HEK293 (cell line): Measurements from ENCODE around the gene TOM1.

ENCODE experiments used
- CTCF ChIA-PET: fragments of 350-600 bp; formaldehyde crosslinking; extraction: SDS; loops from one replicate; lab custom pipeline; 2021; ENCODE audit warnings: antibody characterized with exemption; lab: Yijun Ruan, JAX
- POLR2A ChIA-PET: fragments of 300-600 bp; formaldehyde crosslinking; extraction: SDS; loops from one replicate; lab custom pipeline; 2020; ENCODE audit warnings: antibody characterized with exemption, inconsistent platforms; lab: Yijun Ruan, JAX
- H3K27ac ChIP-seq: fragments of 200-500 bp; sonication (Bioruptor generic); 2 replicates; pipeline ENCODE4 v1.5.1; 2014; ENCODE audit warnings: low read depth, low read length, control low read depth, inconsistent platforms; ENCODE audit errors: extremely low read depth
- H3K36me3 ChIP-seq, 2 experiments: fragments of 200-500 bp in 1 of 2; sonication (Bioruptor generic) in 1 of 2; 1 replicate in 1 of 2; 2 replicates in 1 of 2; pipeline ENCODE4 v1.5.1; 2014 to 2017; ENCODE audit warnings: inconsistent platforms in 2 of 2, low read length in 2 of 2; ENCODE audit not compliant: control insufficient read depth in 2 of 2, insufficient read depth in 1 of 2
- H3K4me1 ChIP-seq: fragments of 200-500 bp; sonication (Bioruptor generic); 2 replicates; pipeline ENCODE4 v1.5.1; 2014; ENCODE audit warnings: mild to moderate bottlenecking, low read length, inconsistent platforms; ENCODE audit not compliant: control insufficient read depth, insufficient read depth
- H3K4me3 ChIP-seq: 2 replicates; pipeline ENCODE4 v1.5.1; 2011; ENCODE audit warnings: low read depth, mild to moderate bottlenecking, control low read depth, low read length, moderate library complexity
- H3K9me3 ChIP-seq: fragments of 200-500 bp; sonication (Bioruptor generic); 2 replicates; pipeline ENCODE4 v1.5.1; 2014; ENCODE audit warnings: low read depth, low read length, inconsistent platforms; ENCODE audit not compliant: control insufficient read depth, insufficient read depth
- ELK4 ChIP-seq: IDR thresholded peaks from 2 replicates; pipeline ENCODE4 v1.6.1; 2011; ENCODE audit warnings: mild to moderate bottlenecking, low read depth, low read length, borderline replicate concordance
- HOXA7 ChIP-seq: sonication (generic); formaldehyde crosslinking; IDR thresholded peaks from 2 replicates; pipeline ENCODE4 v1.8.1; 2022; ENCODE audit warnings: missing genetic modification reagents, borderline replicate concordance
- MEIS1 ChIP-seq: sonication (generic); formaldehyde crosslinking; IDR thresholded peaks from 2 replicates; pipeline ENCODE4 v1.8.1; 2022; ENCODE audit warnings: missing genetic modification reagents, mild to moderate bottlenecking, borderline replicate concordance
- MZF1 ChIP-seq: fragments of 450-650 bp; formaldehyde crosslinking; IDR thresholded peaks from 2 replicates; pipeline ENCODE4 v1.5.1; 2017; ENCODE audit warnings: missing biosample characterization, missing genetic modification characterization, borderline replicate concordance
- PRDM2 ChIP-seq: fragments of 450-650 bp; formaldehyde crosslinking; IDR thresholded peaks from 2 replicates; pipeline ENCODE4 v1.5.1; 2016; ENCODE audit warnings: missing biosample characterization, missing genetic modification characterization, borderline replicate concordance
- SALL2 ChIP-seq: fragments of 450-650 bp; formaldehyde crosslinking; IDR thresholded peaks from 2 replicates; pipeline ENCODE4 v1.5.0; 2017; ENCODE audit warnings: missing biosample characterization, mild to moderate bottlenecking, missing genetic modification characterization, borderline replicate concordance
- SP2 ChIP-seq: fragments of 450-650 bp; formaldehyde crosslinking; IDR thresholded peaks from 2 replicates; pipeline ENCODE4 v1.5.1; 2016; ENCODE audit warnings: missing biosample characterization, missing genetic modification characterization
- ZBTB10 ChIP-seq: fragments of 450-650 bp; formaldehyde crosslinking; IDR thresholded peaks from 2 replicates; pipeline ENCODE4 v1.5.1; 2016; ENCODE audit warnings: missing biosample characterization, missing genetic modification characterization
- ZBTB6 ChIP-seq: fragments of 450-650 bp; formaldehyde crosslinking; IDR thresholded peaks from 2 replicates; pipeline ENCODE4 v1.5.1; 2017; ENCODE audit warnings: missing biosample characterization, missing genetic modification characterization
- ZBTB8A ChIP-seq: fragments of 450-650 bp; formaldehyde crosslinking; IDR thresholded peaks from 2 replicates; pipeline ENCODE4 v1.5.1; 2016; ENCODE audit warnings: missing biosample characterization, missing genetic modification characterization
- ZNF280D ChIP-seq: fragments of 450-650 bp; formaldehyde crosslinking; IDR thresholded peaks from 2 replicates; pipeline ENCODE4 v1.5.1; 2016; ENCODE audit warnings: missing biosample characterization, missing genetic modification characterization
- ZNF292 ChIP-seq: fragments of 450-650 bp; formaldehyde crosslinking; IDR thresholded peaks from 2 replicates; pipeline ENCODE4 v1.5.1; 2016; ENCODE audit warnings: low read depth, missing biosample characterization, missing genetic modification characterization, borderline replicate concordance
- ZNF529 ChIP-seq: fragments of 450-650 bp; formaldehyde crosslinking; IDR thresholded peaks from 2 replicates; pipeline ENCODE4 v1.5.1; 2017; ENCODE audit warnings: missing genetic modification characterization, missing biosample characterization; ENCODE audit not compliant: insufficient replicate concordance
- ZNF530 ChIP-seq: fragments of 450-650 bp; formaldehyde crosslinking; IDR thresholded peaks from 2 replicates; pipeline ENCODE4 v1.5.1; 2016; ENCODE audit warnings: low read depth, missing biosample characterization, missing genetic modification characterization
- ZNF654 ChIP-seq: fragments of 450-650 bp; formaldehyde crosslinking; IDR thresholded peaks from 2 replicates; pipeline ENCODE4 v1.5.1; 2016; ENCODE audit warnings: low read depth, missing biosample characterization, missing genetic modification characterization
- ZNF660 ChIP-seq: fragments of 450-650 bp; IDR thresholded peaks from 2 replicates; pipeline ENCODE4 v1.5.1; 2018; ENCODE audit warnings: missing biosample characterization, mild to moderate bottlenecking, missing genetic modification characterization
- ZNF747 ChIP-seq: fragments of 450-650 bp; formaldehyde crosslinking; IDR thresholded peaks from 2 replicates; pipeline ENCODE4 v1.5.1; 2016; ENCODE audit warnings: missing biosample characterization, missing genetic modification characterization
- ZNF792 ChIP-seq: fragments of 450-650 bp; formaldehyde crosslinking; IDR thresholded peaks from 2 replicates; pipeline ENCODE4 v1.5.1; 2016; ENCODE audit warnings: missing biosample characterization, missing genetic modification characterization
- ZNF830 ChIP-seq: fragments of 450-650 bp; IDR thresholded peaks from 2 replicates; pipeline ENCODE4 v1.5.0; 2018; ENCODE audit warnings: missing biosample characterization, missing genetic modification characterization, low read depth, mild to moderate bottlenecking, moderate library complexity
- ZNF837 ChIP-seq: fragments of 450-650 bp; formaldehyde crosslinking; IDR thresholded peaks from 2 replicates; pipeline ENCODE4 v1.5.1; 2016; ENCODE audit warnings: missing biosample characterization, missing genetic modification characterization

The TOM1 gene

GRCh38 chr22:35344956-35345690, 45.4 kb downstream of the TOM1 start:
- no peak for TF ChIP-seq SALL2
- no peak for TF ChIP-seq ZNF830 (tag by site-specific recombination)
- no peak for TF ChIP-seq ZNF292 (tag by site-specific recombination)
- no peak for TF ChIP-seq ZNF530 (tag by site-specific recombination)
- TF ChIP-seq ZNF837 (tag by site-specific recombination): no peak
- no peak for TF ChIP-seq ZBTB10
- TF ChIP-seq SP2 (tag by site-specific recombination): no peak
- TF ChIP-seq ELK4: no peak
- no peak for TF ChIP-seq PRDM2 (tag by site-specific recombination)
- TF ChIP-seq ZBTB8A: no peak
- no peak for TF ChIP-seq ZNF792 (tag by site-specific recombination)
- TF ChIP-seq ZNF747 (tag by site-specific recombination): no peak
- TF ChIP-seq ZBTB6: no peak
- TF ChIP-seq ZNF280D: no peak
- no peak for TF ChIP-seq HOXA7 (CRISPR knock-in tag)
- no peak for TF ChIP-seq ZNF654 (tag by site-specific recombination)
- no peak for TF ChIP-seq MZF1 (tag by site-specific recombination)
- no peak for TF ChIP-seq ZNF660 (tag by site-specific recombination)
- no peak for TF ChIP-seq ZNF529
- TF ChIP-seq MEIS1 (CRISPR knock-in tag): no peak
- H3K27ac ChIP-seq: no peak overlapping the region
- ChIA-PET CTCF (no interaction called here), POLR2A (no interaction called here)
- H3K4me1 ChIP-seq: no peaks in the 10 kb centered on the region
- H3K4me3 ChIP-seq: no peak overlapping the region
- H3K36me3 ChIP-seq: peaks cover 12 to 61% of the 10 kb centered on the region in 2 experiments; a peak in 2 of 3 replicates
- H3K9me3 ChIP-seq: no peaks in the 10 kb centered on the region
